NCI-H1694 (cell line): ENCODE results near the gene NRM.
A peak's percentile ranks its signal among the peaks of the same experiment; 100 is the strongest.
"Not testable (repeated sequence)": the region's sequence is repeated elsewhere in the genome, so short reads cannot be mapped to it uniquely, and the experiment has no call there.

Source experiments
- DNase-seq: peaks from one replicate; lab custom pipeline; 2025; lab: John Stamatoyannopoulos, UW

NRM gene

GRCh38 chr6:30666300-30666699, 24.5 kb downstream of the NRM start:
- DNase-seq = not testable (repeated sequence)

- DNase-seq = no peak
Measured at GRCh38 chr6:30664994-30665767, 25.6 kb downstream of the NRM start.

- not testable (repeated sequence) for DNase-seq
Measured at GRCh38 chr6:30657922-30658321, 32.9 kb downstream of the NRM start.

- no peak for DNase-seq
Measured at GRCh38 chr6:30657454-30657853, 33.3 kb downstream of the NRM start.

GRCh38 chr6:30656513-30656912, 34.3 kb downstream of the NRM start:
- no peak for DNase-seq

GRCh38 chr6:30655743-30656094, 35.1 kb downstream of the NRM start:
- no peak for DNase-seq

GRCh38 chr6:30654798-30655742, 35.7 kb downstream of the NRM start:
- DNase-seq = no peak

GRCh38 chr6:30651143-30651542, 39.6 kb downstream of the NRM start:
- DNase-seq = no peak

- peak; percentile 68 for DNase-seq
Measured at GRCh38 chr6:30647242-30648116, 43.3 kb downstream of the NRM start.

GRCh38 chr6:30646450-30647241, 44.1 kb downstream of the NRM start, which contains the start of gene C6orf136:
Gene C6orf136 (plus strand): TSS chr6:30647133. CDS start chr6:30647232, 99 bp downstream.
- peak; percentile 68 for DNase-seq

GRCh38 chr6:30645989-30646388, 44.8 kb downstream of the NRM start:
- no peak for DNase-seq

GRCh38 chr6:30644769-30645168, 46.0 kb downstream of the NRM start:
- DNase-seq = no peak

- DNase-seq = no peak
Measured at GRCh38 chr6:30643656-30644055, 47.1 kb downstream of the NRM start.

- no peak for DNase-seq
Measured at GRCh38 chr6:30641048-30641447, 49.7 kb downstream of the NRM start.

- no peak for DNase-seq
Measured at GRCh38 chr6:30640481-30640880, 50.3 kb downstream of the NRM start.
